Muscle layer of duodenum (tissue), 2 donors: ENCODE measurements around the gene NUP54.

Source experiments
- H3K27ac ChIP-seq: one replicate; pipeline ENCODE4 v1.7.0; 2013; ENCODE audit warnings: mild to moderate bottlenecking, low read length
- H3K27me3 ChIP-seq: one replicate; pipeline ENCODE4 v1.7.0; 2013; ENCODE audit warnings: low read depth, mild to moderate bottlenecking, control low read depth, low read length
- H3K36me3 ChIP-seq, 2 donors: one replicate each; pipeline ENCODE4 v1.7.0; 2013; ENCODE audit warnings: low read length in 2 of 2, control low read depth in 1 of 2, mild to moderate bottlenecking in 1 of 2; ENCODE audit not compliant: insufficient read depth in 2 of 2, control insufficient read depth in 1 of 2
- H3K4me1 ChIP-seq, 2 donors: one replicate each; pipeline ENCODE4 v1.7.0; 2013; ENCODE audit warnings: low read length in 2 of 2, mild to moderate bottlenecking in 2 of 2, control low read depth in 1 of 2, moderate library complexity in 1 of 2; ENCODE audit not compliant: insufficient read depth in 2 of 2, control insufficient read depth in 1 of 2
- H3K4me3 ChIP-seq, 2 donors: one replicate each; pipeline ENCODE4 v1.7.0; 2013; ENCODE audit warnings: low read length in 2 of 2, low read depth in 1 of 2, mild to moderate bottlenecking in 1 of 2
- H3K9me3 ChIP-seq, 2 donors: one replicate each; pipeline ENCODE4 v1.7.0; 2013; ENCODE audit warnings: low read length in 2 of 2, control low read depth in 1 of 2, mild to moderate bottlenecking in 1 of 2; ENCODE audit not compliant: control insufficient read depth in 1 of 2
- donor health status: healthy.

Gene NUP54

GRCh38 chr4:76096076-76096475, 52.1 kb downstream of the NUP54 start:
- Histone ChIP-seq H3K36me3 (no peaks in the 10 kb centered on the region), H3K4me3 (no peak overlapping the region), H3K4me1 (no peaks in the 10 kb centered on the region), H3K27ac (no peak overlapping the region), H3K27me3 (no peaks in the 10 kb centered on the region), H3K9me3 (no peaks in the 10 kb centered on the region)

DNA sequence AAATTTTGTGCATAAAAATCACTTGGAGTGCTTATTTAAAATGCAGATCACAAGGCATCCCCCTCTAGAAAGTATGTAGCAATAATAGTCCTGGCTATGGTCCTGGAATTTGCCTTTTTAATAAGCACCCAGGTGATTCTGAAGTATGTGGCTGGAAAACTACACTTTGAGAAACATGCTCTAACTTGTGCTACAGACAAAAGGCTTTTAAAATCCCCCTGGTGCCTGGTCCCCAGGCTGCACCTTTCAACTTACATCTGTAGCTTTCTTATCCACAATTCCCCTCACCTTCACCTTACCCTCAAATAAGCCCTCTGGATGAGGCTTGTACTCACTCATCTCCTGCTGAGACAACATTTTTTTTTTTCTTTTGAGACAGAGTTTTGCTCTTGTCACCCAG, 52.6 kb downstream of the NUP54 start:
- H3K4me3 ChIP-seq: no peak overlapping the region
- H3K27ac ChIP-seq: no peak overlapping the region
- no peaks in the 10 kb centered on the region for H3K27me3 ChIP-seq
- H3K9me3 ChIP-seq: no peaks in the 10 kb centered on the region
- H3K4me1 ChIP-seq: no peaks in the 10 kb centered on the region
- H3K36me3 ChIP-seq: no peaks in the 10 kb centered on the region

DNA sequence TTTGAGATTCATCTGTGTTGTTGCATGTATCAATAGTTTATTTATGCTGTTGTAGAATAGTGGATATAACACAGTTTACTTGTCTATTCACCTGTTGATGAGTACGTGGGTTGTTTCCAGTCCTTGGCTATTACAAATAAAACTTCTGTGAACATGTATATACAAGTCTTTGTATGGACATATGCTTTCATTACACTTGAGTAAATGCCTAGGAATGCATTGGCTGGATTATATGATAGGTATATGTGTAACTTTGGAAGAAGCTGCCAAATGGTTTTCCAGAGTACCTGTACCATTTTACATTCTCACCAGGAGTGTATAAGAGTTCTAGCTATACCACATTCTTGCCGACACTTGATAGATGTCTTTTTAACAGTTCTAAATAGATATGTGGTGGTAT, 57.1 kb downstream of the NUP54 start:
- Histone ChIP-seq H3K4me1 (peaks cover 0 to 5% of the 10 kb centered on the region in 2 donors), H3K36me3 (no peaks in the 10 kb centered on the region)

DNA sequence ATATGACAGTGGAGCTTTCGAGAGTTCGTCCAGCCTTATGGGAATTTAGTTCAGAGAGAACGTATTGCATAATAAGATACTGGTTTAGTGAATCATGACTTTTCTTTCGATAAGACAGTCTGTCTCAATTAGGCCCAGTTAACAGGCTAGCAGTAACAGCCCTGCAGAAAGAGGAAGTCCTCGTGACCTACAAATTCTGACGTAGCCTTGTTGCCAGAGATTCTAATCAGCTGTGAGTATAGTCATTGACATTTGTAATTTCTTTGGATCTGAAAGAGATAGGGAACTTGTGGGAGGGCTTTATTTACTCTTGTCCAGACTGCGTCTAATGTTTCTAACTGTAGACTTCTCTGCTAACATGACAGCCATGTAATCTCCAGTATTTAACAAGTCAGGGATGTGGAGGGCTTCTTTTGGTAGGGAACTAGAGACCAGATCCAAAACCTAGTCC, 57.9 kb downstream of the NUP54 start:
- H3K27ac ChIP-seq: no peak overlapping the region

More for the DNA sequence above, 57.1 kb downstream of the NUP54 start:
- Histone ChIP-seq H3K4me3 (no peak overlapping the region), H3K27ac (no peak overlapping the region), H3K9me3 (no peaks in the 10 kb centered on the region), H3K27me3 (no peaks in the 10 kb centered on the region)

DNA sequence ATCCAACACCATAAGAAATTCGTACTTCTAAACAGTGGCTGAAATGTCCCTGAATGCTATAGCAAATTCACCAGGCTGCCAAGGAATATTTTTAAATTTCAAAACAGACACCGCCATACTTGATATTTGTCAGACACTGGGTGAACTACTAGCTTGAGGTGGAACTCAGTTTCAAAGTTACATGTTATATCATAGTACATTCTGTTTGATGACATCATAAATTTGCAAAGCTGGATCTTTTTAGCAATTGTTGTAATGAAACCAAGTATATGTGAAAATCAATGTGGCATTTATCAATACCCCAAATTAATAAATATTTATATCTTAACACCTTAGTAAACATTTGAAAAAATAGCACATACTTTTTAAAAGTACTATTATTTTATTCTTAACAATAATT, 59.5 kb downstream of the NUP54 start:
- Histone ChIP-seq H3K4me1 (peaks cover 0 to 5% of the 10 kb centered on the region in 2 donors), H3K36me3 (no peaks in the 10 kb centered on the region), H3K4me3 (no peak overlapping the region), H3K27me3 (no peaks in the 10 kb centered on the region), H3K9me3 (no peaks in the 10 kb centered on the region), H3K27ac (no peak overlapping the region)

More for the DNA sequence above, 57.9 kb downstream of the NUP54 start:
- Histone ChIP-seq H3K9me3 (no peaks in the 10 kb centered on the region), H3K4me3 (no peak overlapping the region), H3K4me1 (peaks cover 0 to 5% of the 10 kb centered on the region in 2 donors), H3K27me3 (no peaks in the 10 kb centered on the region), H3K36me3 (no peaks in the 10 kb centered on the region)

DNA sequence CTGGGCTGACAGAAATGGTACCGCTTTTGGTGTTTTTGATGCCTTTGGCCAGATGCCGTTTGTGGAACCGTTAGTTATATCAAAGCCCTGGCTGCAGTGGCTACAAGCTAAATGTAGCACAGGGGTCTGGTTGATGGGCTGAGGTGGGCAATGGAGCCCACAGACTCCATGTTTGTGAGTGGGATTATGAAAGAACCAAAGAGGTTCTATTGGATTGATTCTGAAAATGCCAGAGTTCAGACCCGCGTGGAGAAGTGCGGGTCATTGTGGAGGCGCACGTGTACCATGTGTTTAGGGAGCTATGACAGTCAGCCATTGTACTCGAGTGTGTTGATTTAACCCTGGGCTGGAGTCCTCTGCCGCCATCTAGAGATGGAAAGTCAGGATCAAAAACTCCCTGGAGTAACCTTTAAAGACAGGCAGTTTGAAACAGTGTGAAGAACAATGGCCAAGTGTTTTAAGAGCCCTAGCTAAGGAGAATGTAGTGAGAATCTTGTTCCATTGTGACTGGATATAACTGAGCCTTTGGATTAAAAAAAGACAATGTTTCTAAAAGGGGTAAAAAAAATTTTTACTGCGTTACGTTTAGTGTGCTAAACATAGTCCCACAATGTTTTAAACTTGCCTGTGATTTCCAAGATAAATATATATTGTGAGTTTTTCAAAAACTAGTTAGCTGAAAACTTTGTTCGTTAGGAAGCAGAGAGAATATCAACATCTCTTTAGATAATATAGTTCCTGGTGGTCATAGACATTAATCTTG, 61.0 kb downstream of the NUP54 start:
- Histone ChIP-seq H3K4me3 (no peak overlapping the region), H3K4me1 (peaks cover 0 to 5% of the 10 kb centered on the region in 2 donors), H3K27ac (no peak overlapping the region), H3K27me3 (no peaks in the 10 kb centered on the region), H3K36me3 (no peaks in the 10 kb centered on the region), H3K9me3 (no peaks in the 10 kb centered on the region)

DNA sequence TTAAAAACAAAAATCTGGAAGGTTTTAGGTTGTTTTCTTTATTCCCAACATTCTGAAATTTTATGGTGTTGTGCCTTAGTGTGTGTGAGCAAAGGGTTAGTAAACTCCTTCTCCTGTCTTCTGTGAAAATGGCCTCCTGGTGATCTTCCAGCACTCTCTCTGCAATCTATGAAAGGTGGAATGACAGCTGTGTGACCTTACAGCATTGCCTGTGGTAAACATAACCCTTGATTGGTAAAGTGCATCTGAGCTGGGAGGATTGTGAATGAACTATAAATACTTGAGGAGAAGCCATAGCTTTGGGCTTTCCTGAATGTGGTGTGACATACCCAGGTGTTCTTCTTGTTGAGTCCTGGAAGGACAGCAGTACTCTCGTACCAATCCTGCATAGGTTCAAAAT, 63.7 kb downstream of the NUP54 start:
- Histone ChIP-seq H3K4me3 (no peak overlapping the region), H3K9me3 (no peaks in the 10 kb centered on the region), H3K27ac (no peak overlapping the region), H3K36me3 (no peaks in the 10 kb centered on the region), H3K27me3 (no peaks in the 10 kb centered on the region), H3K4me1 (peaks cover 0 to 5% of the 10 kb centered on the region in 2 donors)

- Histone ChIP-seq H3K4me3 (no peak overlapping the region), H3K27me3 (no peaks in the 10 kb centered on the region), H3K27ac (no peak overlapping the region), H3K4me1 (peaks cover 0 to 5% of the 10 kb centered on the region in 2 donors), H3K36me3 (no peaks in the 10 kb centered on the region), H3K9me3 (no peaks in the 10 kb centered on the region)
Observed at GRCh38 chr4:76083386-76083988, 64.7 kb downstream of the NUP54 start.

DNA sequence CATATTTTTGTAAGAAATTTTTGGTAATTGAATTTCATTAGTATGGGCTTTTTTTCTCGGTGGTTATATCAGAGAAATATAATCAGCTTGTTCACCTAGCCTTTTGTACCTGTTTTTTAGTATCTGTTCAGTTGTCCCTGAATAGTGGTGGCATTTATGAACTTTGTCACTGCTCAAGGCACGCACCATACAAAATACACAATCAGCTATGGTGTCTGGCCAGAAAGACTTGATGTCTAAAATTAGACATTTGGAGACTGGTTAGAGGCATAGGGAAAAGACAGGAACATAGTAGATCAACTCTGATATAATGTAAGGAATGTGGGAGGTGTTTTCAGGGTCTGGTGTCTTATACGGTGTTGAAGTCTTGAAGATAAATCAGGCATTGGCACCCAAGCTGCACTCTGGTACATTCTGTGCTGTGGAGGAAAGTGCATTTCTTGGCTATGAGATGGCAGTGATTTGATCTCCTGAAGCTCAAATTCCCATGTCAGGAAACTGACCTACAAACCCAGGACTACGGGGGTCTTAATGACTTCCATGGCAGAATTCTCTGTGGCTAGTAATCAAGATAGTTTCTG, 70.1 kb downstream of the NUP54 start:
- Histone ChIP-seq H3K27ac (no peak overlapping the region), H3K9me3 (no peaks in the 10 kb centered on the region), H3K4me3 (no peak overlapping the region), H3K4me1 (no peaks in the 10 kb centered on the region), H3K27me3 (no peaks in the 10 kb centered on the region), H3K36me3 (no peaks in the 10 kb centered on the region)

GRCh38 chr4:76074993-76075600, 73.1 kb downstream of the NUP54 start:
- Histone ChIP-seq H3K36me3 (no peaks in the 10 kb centered on the region), H3K4me1 (no peaks in the 10 kb centered on the region), H3K27me3 (no peaks in the 10 kb centered on the region), H3K9me3 (no peaks in the 10 kb centered on the region), H3K27ac (no peak overlapping the region), H3K4me3 (no peak overlapping the region)

GRCh38 chr4:76074468-76074867, 73.7 kb downstream of the NUP54 start, which contains the start of gene ART3:
Gene ART3 (plus strand): TSS chr4:76074709. CDS start chr4:76075890, 1,181 bp downstream.
- Histone ChIP-seq H3K9me3 (no peaks in the 10 kb centered on the region), H3K4me1 (no peaks in the 10 kb centered on the region), H3K27ac (no peak within 1 kb of the TSS), H3K27me3 (no peaks in the 10 kb centered on the region), H3K4me3 (no peak within 1 kb of the TSS), H3K36me3 (no peaks in the 10 kb centered on the region)
